ENCODE data around the gene KREMEN1. TPM values are rescaled to one million over a fixed set of nuclear protein-coding genes. Genes with fewer than 3 reads are reported as not detected.

Gene KREMEN1
- total RNA-seq, 2 experiments from 2014 or later, result 0.17 to 0.35 TPM

- Mint-ChIP-seq H3K36me3 (ENCODE audit: low read depth) (no peaks in the 10 kb centered on the region), H3K27ac (no peak overlapping the region), H3K27me3 (ENCODE audit: low read depth) (no peaks in the 10 kb centered on the region), H3K4me1 (ENCODE audit: low read depth) (no peaks in the 10 kb centered on the region), H3K9me3 (no peaks in the 10 kb centered on the region), H3K4me3 (no peak overlapping the region)
- CTCF ChIA-PET, result no interaction called here
- no peak for DNase-seq
- intact Hi-C loops (cut with micrococcal nuclease), result no loop called here
Measured at GRCh38 chr22:29145321-29146072, 72.7 kb downstream of the KREMEN1 start.

GRCh38 chr22:29146091-29146560, 73.3 kb downstream of the KREMEN1 start:
- Mint-ChIP-seq H3K27me3 (ENCODE audit: low read depth) (no peaks in the 10 kb centered on the region), H3K27ac (no peak overlapping the region), H3K9me3 (no peaks in the 10 kb centered on the region), H3K4me1 (ENCODE audit: low read depth) (no peaks in the 10 kb centered on the region), H3K4me3 (no peak overlapping the region), H3K36me3 (ENCODE audit: low read depth) (no peaks in the 10 kb centered on the region)
- intact Hi-C loops (cut with micrococcal nuclease), result no loop called here
- CTCF ChIA-PET, result no interaction called here
- DNase-seq, result no peak

DNA sequence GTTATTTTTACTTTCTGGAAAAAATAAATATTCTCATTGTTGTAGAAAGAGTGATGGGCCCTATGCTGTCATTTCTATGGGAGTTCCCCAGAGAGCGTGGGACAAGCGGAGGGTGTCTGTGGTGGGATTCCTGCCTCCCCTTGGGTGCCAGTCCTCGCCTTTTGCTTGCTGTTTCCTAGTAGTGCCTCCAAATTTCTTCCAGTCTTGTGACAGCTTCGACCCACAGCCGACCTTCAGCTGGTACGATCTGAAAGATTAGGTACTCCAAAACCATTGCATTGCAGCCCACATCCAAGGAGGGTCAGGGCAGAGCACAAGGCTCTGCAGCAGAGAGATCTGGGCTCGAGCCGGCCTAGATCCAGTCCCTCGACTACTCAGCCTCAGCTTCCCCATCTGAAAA, 73.9 kb downstream of the KREMEN1 start:
- H3K36me3 Mint-ChIP-seq (ENCODE audit: low read depth), result no peaks in the 10 kb centered on the region
- H3K4me1 Mint-ChIP-seq (ENCODE audit: low read depth), result no peaks in the 10 kb centered on the region
- intact Hi-C loops (cut with micrococcal nuclease), result no loop called here
- no peaks in the 10 kb centered on the region for H3K9me3 Mint-ChIP-seq
- CTCF ChIA-PET, result interaction anchor here (0.8 kb wide), 1 partner anchor 99 kb away, joined by 3 read pairs; no protein-coding TSS in a partner anchor
- DNase-seq, result no peak
- H3K4me3 Mint-ChIP-seq, result no peak overlapping the region
- H3K27me3 Mint-ChIP-seq (ENCODE audit: low read depth), result no peaks in the 10 kb centered on the region
- no peak overlapping the region for H3K27ac Mint-ChIP-seq

DNA sequence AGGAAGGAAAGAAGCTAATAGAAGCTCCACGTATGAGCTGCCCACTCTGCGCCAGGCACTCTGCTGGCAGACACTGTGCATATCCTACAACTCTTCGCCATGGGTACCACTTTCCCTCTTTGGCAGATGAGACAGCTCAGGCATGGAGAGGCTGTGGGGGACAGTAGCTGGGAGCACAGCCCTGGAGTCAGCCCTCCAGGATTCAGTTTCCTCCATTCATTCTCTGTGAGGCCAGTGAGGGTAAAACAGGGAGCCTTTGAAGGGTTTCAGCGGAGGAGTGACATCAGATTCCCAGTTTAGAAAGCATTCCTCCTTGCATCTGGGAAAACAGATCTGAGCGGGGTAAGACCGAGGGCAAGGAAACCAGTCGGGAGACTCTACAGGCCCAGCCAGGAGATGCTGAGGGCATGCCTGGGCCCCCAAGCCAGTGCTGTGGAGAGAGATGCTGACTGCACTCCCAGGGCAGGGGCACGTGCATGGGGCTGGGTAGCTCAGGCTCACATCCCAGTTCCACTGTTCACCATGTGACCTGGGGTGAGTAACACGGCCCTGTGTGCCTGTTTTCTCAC, 74.6 kb downstream of the KREMEN1 start:
- no peaks in the 10 kb centered on the region for H3K9me3 Mint-ChIP-seq
- CTCF ChIA-PET, result interaction anchor here (0.8 kb wide), 1 partner anchor 98 kb away, joined by 3 read pairs; no protein-coding TSS in a partner anchor
- peaks cover 4% of the 10 kb centered on the region for H3K27me3 Mint-ChIP-seq (ENCODE audit: low read depth)
- H3K36me3 Mint-ChIP-seq (ENCODE audit: low read depth), result no peaks in the 10 kb centered on the region
- H3K27ac Mint-ChIP-seq, result no peak overlapping the region
- DNase-seq, result no peak
- H3K4me3 Mint-ChIP-seq, result no peak overlapping the region
- H3K4me1 Mint-ChIP-seq (ENCODE audit: low read depth), result no peaks in the 10 kb centered on the region
- intact Hi-C loops (cut with micrococcal nuclease), result no loop called here

DNA sequence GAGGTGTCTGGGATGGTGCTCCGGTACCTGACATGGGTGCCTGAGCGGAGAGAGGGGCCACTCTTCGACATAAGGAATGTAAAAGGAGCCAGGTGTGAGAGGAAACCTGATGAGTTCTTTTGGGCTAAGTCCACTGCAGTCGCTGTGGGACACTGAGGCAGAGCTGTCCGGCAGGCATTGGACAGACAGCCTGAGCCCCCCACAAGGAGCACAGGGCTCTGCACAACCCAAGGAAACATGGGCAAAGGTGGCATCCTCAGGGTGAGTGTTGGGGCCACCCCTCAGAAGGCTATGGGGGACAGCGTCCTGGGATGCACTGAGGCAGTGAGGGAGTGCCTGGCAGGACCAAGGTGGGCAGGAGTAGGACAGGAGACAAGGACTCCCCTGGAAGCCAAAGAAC, 75.2 kb downstream of the KREMEN1 start:
- H3K27ac Mint-ChIP-seq, result no peak overlapping the region
- peaks cover 8% of the 10 kb centered on the region for H3K27me3 Mint-ChIP-seq (ENCODE audit: low read depth)
- DNase-seq, result no peak
- H3K4me1 Mint-ChIP-seq (ENCODE audit: low read depth), result no peaks in the 10 kb centered on the region
- CTCF ChIA-PET, result interaction anchor here (0.7 kb wide), 1 partner anchor 1322 kb away, joined by 4 read pairs; no protein-coding TSS in a partner anchor
- no peak overlapping the region for H3K4me3 Mint-ChIP-seq
- no peaks in the 10 kb centered on the region for H3K9me3 Mint-ChIP-seq
- no peaks in the 10 kb centered on the region for H3K36me3 Mint-ChIP-seq (ENCODE audit: low read depth)
- intact Hi-C loops (cut with micrococcal nuclease), result no loop called here

GRCh38 chr22:29148826-29149225, 76.0 kb downstream of the KREMEN1 start:
- DNase-seq, result no peak
- Mint-ChIP-seq H3K27me3 (ENCODE audit: low read depth) (peaks cover 8% of the 10 kb centered on the region), H3K4me3 (no peak overlapping the region), H3K27ac (no peak overlapping the region), H3K4me1 (ENCODE audit: low read depth) (no peaks in the 10 kb centered on the region), H3K36me3 (ENCODE audit: low read depth) (no peaks in the 10 kb centered on the region), H3K9me3 (no peaks in the 10 kb centered on the region)
- intact Hi-C loops (cut with micrococcal nuclease), result no loop called here
- CTCF ChIA-PET, result interaction anchor here (0.7 kb wide), 1 partner anchor 1321 kb away, joined by 4 read pairs; no protein-coding TSS in a partner anchor

DNA sequence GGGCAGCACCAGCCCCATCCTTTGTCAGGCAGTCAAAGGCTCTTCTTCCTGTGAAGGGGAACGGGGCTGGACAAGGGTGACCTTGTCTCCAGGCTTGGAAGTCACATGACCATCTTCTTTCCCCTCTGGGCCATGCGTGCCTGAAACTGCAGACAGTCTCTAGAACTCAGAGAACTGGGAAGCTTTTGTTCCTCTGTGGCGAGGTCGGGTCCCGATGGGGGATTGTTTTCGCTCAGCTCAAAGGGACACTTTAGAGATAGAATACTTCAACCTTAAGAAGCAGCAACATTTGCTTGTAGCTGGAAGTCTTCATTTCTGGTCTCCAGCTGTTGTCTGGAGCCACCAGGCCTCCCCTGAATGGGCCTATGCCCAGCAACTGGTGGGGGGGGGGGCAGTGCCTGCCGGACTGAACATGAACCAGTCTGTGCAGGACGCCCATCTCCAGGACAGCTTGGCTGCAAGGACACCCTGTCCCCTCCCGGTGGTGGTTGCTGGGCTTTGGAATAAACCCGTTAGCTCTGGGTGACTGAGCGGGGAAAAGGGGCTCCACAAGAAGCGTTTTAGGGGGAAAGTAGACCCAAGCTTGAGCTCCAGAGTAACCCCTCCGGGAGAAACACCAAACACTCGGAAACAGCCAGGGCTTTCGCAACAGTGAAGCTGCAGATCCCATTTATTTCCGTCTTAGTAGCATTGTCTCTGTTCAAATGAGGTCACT, 77.2 kb downstream of the KREMEN1 start:
- H3K36me3 Mint-ChIP-seq (ENCODE audit: low read depth), result no peaks in the 10 kb centered on the region
- H3K4me1 Mint-ChIP-seq (ENCODE audit: low read depth), result peaks cover 6% of the 10 kb centered on the region
- H3K9me3 Mint-ChIP-seq, result no peaks in the 10 kb centered on the region
- no peak for DNase-seq
- intact Hi-C loops (cut with micrococcal nuclease), result loop anchor here (10.0 kb wide), 1 partner anchor 75 kb away; the partner anchor contains the start of gene KREMEN1
- peaks cover 18% of the 10 kb centered on the region for H3K27me3 Mint-ChIP-seq (ENCODE audit: low read depth)
- no peak overlapping the region for H3K27ac Mint-ChIP-seq
- CTCF ChIA-PET, result interaction anchor here (1.0 kb wide), 1 partner anchor 10 kb away, joined by 3 read pairs; no protein-coding TSS in a partner anchor
- no peak overlapping the region for H3K4me3 Mint-ChIP-seq

- Mint-ChIP-seq H3K27ac (no peak overlapping the region), H3K4me3 (no peak overlapping the region), H3K4me1 (ENCODE audit: low read depth) (peaks cover 6% of the 10 kb centered on the region), H3K36me3 (ENCODE audit: low read depth) (no peaks in the 10 kb centered on the region), H3K27me3 (ENCODE audit: low read depth) (peaks cover 23% of the 10 kb centered on the region), H3K9me3 (no peaks in the 10 kb centered on the region)
- CTCF ChIA-PET, result interaction anchor here (1.0 kb wide), 1 partner anchor 10 kb away, joined by 3 read pairs; no protein-coding TSS in a partner anchor
- no peak for DNase-seq
- intact Hi-C loops (cut with micrococcal nuclease), result loop anchor here (10.0 kb wide), 1 partner anchor 76 kb away; the partner anchor contains the start of gene KREMEN1
Measured at GRCh38 chr22:29150701-29151100, 77.9 kb downstream of the KREMEN1 start.

GRCh38 chr22:29151316-29151715, 78.5 kb downstream of the KREMEN1 start:
- Mint-ChIP-seq H3K4me3 (no peak overlapping the region), H3K9me3 (no peaks in the 10 kb centered on the region), H3K36me3 (ENCODE audit: low read depth) (no peaks in the 10 kb centered on the region), H3K4me1 (ENCODE audit: low read depth) (peaks cover 6% of the 10 kb centered on the region), H3K27ac (no peak overlapping the region), H3K27me3 (ENCODE audit: low read depth) (peaks cover 26% of the 10 kb centered on the region)
- intact Hi-C loops (cut with micrococcal nuclease), result loop anchor here (10.0 kb wide), 1 partner anchor 77 kb away; the partner anchor contains the start of gene KREMEN1
- CTCF ChIA-PET, result no interaction called here
- DNase-seq, result no peak

GRCh38 chr22:29152045-29152953, 79.5 kb downstream of the KREMEN1 start:
- no peaks in the 10 kb centered on the region for H3K9me3 Mint-ChIP-seq
- H3K4me1 Mint-ChIP-seq (ENCODE audit: low read depth), result peaks cover 6% of the 10 kb centered on the region
- CTCF ChIA-PET, result no interaction called here
- no peak overlapping the region for H3K4me3 Mint-ChIP-seq
- DNase-seq, result no peak
- no peaks in the 10 kb centered on the region for H3K36me3 Mint-ChIP-seq (ENCODE audit: low read depth)
- H3K27me3 Mint-ChIP-seq (ENCODE audit: low read depth), result peaks cover 31% of the 10 kb centered on the region
- intact Hi-C loops (cut with micrococcal nuclease), result loop anchor here (10.0 kb wide), 1 partner anchor 77 kb away; the partner anchor contains the start of gene KREMEN1
- H3K27ac Mint-ChIP-seq, result no peak overlapping the region

- no peak overlapping the region for H3K4me3 Mint-ChIP-seq
- DNase-seq, result no peak
- H3K27me3 Mint-ChIP-seq (ENCODE audit: low read depth), result peaks cover 33% of the 10 kb centered on the region
- intact Hi-C loops (cut with micrococcal nuclease), result loop anchor here (10.0 kb wide), 1 partner anchor 78 kb away; the partner anchor contains the start of gene KREMEN1
- H3K4me1 Mint-ChIP-seq (ENCODE audit: low read depth), result peaks cover 6% of the 10 kb centered on the region
- CTCF ChIA-PET, result interaction anchor here (0.6 to 1.7 kb wide), 9 partner anchors 11 to 560 kb away, joined by 3 to 12 read pairs (median 4); no protein-coding TSS in a partner anchor
- H3K36me3 Mint-ChIP-seq (ENCODE audit: low read depth), result no peaks in the 10 kb centered on the region
- H3K27ac Mint-ChIP-seq, result no peak overlapping the region
- no peaks in the 10 kb centered on the region for H3K9me3 Mint-ChIP-seq
Measured at GRCh38 chr22:29152954-29153719, 80.3 kb downstream of the KREMEN1 start.

All from activated naive CD4-positive, alpha-beta T cell treated with anti-CD3 and anti-CD28 coated beads for 36 hours (primary cell).